HG03108 (cell line): Measurements from ENCODE around the gene PHPT1.
"Not testable (repeated sequence)": the region's sequence is repeated elsewhere in the genome, so short reads cannot be mapped to it uniquely, and the experiment has no call there.

Experiments
- ATAC-seq: cut with Tn5 transposase; IDR thresholded peaks from one replicate; pipeline ENCODE4 v1.9.1; 2021; ENCODE audit warnings: moderate library complexity; ENCODE audit not compliant: unreplicated experiment

Gene PHPT1

DNA sequence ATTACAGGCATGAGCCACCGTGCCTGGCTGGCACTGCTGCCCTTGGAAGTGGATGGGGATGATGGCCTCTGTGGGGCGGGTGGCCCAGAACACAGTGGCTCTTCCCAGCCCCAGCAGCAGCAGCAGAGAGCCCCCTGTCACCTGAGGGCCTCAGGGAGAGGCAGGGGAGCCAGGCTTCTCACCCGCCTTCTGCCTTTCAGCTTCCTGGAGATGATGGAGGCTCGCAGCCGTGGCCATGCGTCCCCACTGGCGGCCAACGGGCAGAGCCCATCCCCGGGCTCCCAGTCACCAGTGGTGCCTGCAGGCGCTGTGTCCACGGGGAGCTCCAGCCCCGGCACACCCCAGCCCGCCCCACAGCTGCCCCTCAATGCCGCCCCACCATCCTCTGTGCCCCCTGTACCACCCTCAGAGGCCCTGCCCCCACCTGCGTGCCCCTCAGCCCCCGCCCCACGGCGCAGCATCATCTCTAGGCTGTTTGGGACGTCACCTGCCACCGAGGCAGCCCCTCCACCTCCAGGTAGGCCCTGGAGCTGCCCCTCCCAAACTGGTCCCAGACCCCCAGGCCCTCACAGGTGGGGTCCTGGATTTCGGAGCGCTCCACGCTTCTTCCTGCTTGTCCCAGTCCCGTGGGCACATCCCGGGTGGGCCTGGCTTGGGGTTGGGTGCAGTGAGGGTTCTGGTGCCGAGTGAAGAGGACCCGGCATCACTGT, 11.9 kb upstream of the PHPT1 start:
- no peak for ATAC-seq

DNA sequence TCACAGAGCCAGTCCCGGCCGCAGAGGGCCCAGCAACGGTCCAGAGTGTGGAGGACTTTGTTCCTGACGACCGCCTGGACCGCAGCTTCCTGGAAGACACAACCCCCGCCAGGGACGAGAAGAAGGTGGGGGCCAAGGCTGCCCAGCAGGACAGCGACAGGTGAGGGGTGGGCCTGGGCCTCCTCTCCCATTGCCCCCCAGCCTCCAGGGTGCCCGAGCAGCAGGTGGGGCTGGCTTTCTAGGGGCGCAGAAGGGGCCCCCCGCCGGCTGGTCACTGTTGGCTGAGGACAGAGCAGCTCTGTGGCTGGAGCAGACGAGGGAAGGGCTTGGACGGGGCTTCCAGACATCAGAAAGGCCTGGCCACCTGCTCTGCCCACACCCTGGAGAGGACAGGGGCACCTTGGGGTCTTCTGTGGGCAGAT, 11.3 kb upstream of the PHPT1 start:
- ATAC-seq: not testable (repeated sequence)

DNA sequence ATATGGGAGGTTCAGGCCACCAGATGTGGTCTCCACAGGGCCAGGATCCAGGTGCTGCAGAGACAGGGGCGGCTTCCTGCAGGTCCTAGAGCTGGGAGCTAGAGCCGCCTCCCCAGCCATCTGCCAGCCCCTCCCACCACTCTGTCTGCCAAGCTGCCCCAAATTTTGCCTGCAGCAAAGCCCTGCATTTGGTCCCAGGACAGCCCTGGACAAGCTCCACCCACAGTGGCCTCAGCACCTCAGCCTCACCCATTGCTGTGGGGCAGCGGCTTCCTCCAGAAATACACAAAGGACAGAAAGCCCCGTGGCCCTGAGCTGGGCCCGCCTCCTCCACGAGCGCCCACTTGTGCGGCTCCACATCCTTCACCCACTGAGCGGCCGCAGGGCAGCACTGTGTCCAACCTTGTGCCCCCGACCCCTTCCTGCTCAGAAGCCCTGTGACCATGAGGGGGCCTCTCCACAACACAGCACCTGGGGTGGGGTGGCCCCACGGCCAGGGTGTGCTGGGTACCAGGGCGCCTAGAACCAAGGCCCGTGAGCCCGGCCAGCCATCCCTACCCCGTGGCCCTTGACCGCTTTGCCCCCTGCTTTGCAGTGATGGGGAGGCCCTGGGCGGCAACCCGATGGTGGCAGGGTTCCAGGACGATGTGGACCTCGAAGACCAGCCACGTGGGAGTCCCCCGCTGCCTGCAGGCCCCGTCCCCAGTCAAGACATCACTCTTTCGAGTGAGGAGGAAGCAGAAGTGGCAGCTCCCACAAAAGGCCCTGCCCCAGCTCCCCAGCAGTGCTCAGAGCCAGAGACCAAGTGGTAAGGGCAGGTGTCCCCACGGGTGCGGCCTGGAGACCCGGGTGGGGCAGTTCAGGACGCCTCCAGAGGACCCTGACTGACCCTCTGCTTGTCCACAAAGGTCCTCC, 10.6 kb upstream of the PHPT1 start:
- no peak for ATAC-seq

DNA sequence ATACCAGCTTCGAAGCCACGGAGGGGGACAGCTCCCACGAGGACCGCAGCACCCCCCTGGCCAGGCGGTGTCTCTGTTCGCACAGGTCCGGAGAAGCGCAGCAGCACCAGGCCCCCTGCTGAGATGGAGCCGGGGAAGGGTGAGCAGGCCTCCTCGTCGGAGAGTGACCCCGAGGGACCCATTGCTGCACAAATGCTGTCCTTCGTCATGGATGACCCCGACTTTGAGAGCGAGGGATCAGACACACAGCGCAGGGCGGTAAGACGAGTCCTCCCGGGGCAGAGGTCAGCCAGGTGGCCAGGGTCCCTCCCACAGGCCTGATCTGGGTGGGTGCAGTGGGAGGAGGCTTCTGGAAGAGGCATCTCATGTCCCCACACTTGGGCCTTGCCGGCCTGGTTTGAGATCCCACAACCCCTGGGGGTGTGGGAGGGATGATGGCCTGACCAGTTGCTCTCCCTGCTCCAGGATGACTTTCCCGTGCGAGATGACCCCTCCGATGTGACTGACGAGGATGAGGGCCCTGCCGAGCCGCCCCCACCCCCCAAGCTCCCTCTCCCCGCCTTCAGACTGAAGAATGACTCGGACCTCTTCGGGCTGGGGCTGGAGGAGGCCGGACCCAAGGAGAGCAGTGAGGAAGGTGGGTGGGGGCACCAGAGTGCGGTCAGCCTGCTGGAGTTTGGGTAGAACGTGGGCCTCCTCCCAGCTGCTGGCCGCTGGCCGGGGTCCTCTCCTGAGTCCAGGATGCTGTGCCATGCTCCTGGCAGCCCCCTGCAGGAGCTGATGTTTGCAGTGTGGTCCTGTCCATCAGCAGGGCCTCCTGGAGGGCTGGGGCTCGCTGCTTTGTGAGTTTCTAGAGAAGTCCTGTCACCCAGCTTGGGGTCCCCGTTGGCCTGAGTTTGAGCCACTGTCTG, 9.7 kb upstream of the PHPT1 start:
- no peak for ATAC-seq

DNA sequence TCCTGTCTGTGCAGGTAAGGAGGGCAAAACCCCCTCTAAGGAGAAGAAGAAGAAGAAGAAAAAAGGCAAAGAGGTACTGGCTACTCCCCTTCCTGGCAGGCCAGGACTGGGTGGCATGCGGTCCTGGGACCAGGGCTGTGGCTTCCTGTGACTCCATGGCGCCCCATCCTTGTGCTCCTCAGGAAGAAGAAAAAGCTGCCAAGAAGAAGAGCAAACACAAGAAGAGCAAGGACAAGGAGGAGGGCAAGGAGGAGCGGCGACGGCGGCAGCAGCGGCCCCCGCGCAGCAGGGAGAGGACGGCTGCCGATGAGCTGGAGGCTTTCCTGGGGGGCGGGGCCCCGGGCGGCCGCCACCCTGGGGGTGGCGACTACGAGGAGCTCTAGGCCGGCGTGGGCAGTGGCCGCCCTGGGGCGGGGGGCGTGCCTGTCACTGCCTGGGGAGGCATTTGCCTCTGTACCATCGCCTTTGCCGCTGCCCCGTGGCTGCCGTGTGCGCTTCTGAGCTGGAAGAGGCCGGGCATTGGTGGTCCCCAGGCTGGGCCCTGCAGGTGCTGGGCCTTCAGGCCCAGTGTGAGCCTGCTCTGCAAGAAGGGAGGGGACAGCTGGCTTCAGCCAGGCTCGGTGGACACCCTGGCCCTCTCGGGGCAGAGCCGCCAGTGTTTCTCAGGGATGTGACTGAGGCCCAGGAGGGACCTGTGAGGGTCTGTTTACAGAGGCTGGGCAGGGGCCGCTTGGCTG, 8.9 kb upstream of the PHPT1 start:
- no peak for ATAC-seq

DNA sequence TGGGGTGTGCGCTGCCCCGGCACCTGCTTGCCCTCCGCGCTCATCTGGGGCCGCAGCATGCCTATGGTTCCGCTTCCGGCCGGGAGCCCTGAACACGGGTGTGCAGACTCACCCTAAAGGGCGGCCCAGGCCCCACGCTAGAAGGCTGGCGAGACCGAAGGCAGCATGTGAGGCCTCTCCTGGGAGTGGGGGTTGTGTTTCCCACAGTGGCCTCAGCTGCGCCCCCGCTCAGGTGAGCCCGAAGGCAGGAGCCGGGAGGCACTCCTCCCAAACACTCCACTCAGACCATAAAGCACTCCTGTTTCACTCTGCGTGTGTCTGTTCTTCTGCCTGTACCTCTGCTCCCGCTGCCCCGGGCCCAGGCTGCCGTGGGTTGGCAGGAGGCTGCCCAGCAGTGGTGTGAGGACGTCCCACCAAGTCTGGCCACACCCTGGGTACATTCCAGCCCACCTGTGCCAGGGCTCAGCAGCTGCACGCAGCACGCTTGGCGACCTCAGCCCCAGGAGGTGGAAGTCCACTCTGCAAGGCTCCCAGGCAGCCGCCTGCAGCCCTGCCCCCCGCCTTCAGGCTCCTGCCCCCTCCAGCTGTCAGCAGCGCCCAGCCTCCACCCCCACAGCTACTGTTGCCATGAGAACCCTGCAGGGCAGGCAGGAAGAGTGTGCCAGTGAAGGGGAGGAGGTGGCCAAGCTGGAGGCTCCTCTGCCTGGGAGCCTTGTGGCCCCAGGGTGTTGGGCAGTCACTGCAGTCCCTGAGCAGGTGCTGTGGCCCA, 8.1 kb upstream of the PHPT1 start:
- ATAC-seq: no peak

DNA sequence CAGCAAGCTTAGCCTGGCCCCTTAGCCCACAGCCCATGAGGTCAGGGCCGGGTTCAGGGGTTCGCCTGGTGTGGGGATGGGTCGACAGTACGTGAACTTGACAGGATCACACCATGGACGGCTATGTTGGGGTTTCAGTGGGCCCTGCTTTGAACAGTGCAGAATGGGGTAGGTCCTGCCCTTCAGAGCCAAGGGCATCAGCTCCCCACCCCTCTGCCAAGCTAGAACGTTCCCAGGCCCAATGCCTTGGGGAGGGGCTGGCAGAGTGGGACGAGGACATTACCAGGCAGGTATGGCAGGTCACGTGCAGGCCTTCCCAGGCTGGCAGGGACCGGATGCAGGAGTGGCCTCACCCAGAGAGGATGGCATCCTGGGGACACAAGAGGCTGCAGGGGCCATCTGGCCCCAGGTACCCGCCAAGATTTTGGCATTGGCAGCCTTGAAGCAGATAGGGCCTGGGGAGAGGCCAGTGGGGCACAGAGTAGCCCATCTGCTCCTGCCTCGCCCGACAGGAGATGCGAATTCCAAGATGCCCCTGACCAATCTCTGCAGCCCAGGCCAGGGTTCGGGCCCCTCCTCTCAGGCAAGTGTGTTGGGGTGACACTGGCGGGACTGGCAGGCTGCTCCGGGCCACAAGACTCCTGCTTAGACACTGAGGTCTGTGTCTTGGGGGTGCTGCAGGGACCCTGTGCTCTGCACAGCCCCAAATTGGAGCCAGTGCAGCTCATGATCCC, 7.4 kb upstream of the PHPT1 start:
- not testable (repeated sequence) for ATAC-seq

DNA sequence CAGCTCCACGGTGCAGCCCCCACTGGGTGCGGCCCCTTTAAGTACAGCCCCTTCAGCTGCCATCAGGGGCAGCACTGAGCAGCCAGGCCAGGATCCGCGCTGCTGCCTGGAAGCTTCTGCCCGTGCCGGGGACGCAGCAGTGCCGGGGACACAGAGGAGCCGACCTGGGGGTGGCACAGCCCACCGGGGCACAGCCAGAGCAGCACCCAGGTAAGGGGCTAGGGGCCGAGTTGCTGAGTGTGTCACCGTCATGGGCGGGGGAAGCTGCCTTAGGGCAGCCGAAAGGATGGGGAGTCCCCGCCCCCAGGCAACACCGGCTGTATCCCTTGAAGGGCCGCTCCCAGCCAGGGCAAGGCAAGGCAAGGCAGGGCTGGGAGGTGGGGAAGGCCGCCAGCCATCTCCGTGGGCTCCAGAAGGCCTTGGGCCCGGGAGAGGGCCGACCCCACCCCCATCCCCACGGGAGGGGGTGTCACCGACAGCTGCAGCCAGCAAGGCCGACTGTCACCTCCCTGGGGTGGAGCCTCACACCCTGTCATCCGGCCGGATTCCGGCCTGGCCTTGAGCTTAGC, 6.7 kb upstream of the PHPT1 start, which contains the start of gene AJM1:
Gene AJM1, plus strand, starts transcription at position 99 of the 569 bp plus-strand sequence. CDS start 1,937 bp downstream, outside the sequence.
- peak; percentile 61 for ATAC-seq

DNA sequence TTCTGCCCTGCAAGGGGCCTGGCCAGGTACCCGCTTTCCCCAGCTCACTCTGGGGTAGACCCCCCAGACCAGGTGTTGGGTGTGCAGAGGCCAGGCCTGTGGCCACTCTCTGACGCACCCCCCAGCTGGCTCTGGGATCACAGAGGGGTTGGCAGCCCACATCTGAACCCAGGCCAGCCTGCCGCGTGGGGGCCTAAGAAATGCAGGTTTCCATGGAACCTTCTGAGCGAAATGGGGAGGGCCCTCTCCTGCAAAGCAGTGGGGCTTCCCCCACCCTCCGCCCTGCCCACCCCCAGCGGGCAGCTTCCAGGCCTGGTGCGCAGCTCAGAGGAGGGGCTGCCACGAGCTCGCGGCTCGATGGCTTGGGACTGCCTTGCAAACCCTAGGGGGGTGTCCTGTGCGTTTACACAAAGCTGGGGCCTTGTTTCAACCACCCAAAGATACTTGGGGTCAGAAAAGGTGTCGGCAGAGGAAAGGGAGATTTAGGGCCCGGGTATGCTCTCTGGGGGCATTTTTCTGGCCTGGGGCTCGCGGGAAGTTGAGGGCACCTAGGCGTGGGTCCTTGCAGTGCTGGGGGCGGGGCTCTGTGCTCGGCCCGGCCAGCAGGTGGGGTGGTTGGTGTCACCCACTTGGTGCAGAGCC, 5.9 kb upstream of the PHPT1 start:
- not testable (repeated sequence) for ATAC-seq

DNA sequence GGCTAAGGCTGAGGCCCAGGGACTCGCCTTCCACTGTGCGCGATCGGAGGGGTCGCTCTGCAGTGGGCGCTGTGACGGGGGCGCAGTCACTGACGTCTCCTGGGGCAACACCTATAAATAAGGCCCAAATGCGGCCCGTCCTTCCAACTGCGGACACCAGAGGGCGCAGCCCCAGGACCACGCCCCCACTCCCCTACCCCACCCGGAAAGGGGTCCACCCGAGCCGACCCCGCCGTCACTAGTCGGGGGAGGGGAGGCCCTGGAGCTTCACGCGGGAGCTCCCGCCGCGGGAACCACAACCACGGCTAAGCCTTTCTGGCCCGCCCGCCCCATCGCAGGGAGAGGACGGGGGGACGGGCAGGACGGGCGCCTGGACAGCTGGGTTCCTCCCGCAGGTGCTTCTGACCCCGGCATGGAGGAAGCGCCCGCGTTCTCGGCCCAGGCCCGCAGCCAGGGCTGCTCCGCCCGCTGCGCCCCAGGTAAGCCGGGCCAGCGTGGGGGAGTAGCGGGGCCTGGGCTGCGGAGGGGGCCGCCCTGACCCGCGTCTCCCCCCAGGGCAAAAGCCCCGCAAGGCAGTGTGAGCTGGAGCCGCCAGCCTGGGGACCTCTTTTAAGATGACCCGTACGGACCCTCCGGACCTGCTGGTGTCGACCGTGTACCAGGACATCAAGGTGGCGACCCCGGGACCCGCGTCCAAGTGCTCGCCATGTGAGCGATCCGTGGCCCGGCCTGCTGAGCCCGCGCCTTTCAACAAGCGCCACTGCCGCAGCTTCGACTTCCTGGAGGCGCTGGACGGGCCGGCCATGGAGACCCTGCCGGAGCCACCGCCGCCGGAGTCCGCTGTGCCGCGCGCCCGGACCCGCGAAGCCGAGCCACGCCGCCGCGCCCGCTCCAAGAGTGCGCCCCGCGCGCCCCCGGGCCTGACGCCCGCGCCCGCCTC, 5.1 kb upstream of the PHPT1 start:
- ATAC-seq: not testable (repeated sequence)

DNA sequence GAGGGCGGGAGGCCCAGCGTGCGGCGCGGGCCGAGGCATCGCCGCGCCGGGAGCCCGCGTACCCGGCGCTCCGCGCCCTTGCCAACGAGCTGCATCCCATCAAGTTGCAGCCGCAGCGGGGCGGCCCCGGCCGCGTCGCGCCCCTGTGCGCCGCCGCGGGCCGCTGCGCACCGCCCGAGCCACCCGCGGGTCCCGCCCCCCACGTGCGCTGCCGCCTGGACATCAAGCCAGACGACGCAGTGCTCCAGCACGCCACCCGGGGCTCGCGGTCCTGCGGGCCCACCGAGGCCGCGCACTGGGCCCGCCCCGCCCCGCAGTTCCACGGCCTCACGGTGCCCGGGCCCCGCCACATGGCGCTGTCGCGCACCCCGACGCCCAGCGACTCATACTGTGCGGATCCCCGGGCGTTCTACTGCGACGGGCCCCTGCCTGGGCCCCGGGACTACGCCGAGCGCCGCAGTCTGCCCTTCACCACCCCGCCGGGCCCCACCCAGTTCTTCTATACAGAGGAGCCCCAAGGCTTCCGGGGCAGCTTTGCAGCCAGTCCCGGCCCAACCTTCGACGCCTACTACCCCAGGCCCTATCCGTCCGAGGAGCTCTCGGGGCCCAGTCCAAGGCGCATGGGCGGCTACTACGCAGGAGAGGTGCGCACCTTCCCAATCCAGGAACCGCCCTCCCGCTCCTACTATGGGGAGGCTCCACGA, 4.3 kb upstream of the PHPT1 start:
- no peak for ATAC-seq

DNA sequence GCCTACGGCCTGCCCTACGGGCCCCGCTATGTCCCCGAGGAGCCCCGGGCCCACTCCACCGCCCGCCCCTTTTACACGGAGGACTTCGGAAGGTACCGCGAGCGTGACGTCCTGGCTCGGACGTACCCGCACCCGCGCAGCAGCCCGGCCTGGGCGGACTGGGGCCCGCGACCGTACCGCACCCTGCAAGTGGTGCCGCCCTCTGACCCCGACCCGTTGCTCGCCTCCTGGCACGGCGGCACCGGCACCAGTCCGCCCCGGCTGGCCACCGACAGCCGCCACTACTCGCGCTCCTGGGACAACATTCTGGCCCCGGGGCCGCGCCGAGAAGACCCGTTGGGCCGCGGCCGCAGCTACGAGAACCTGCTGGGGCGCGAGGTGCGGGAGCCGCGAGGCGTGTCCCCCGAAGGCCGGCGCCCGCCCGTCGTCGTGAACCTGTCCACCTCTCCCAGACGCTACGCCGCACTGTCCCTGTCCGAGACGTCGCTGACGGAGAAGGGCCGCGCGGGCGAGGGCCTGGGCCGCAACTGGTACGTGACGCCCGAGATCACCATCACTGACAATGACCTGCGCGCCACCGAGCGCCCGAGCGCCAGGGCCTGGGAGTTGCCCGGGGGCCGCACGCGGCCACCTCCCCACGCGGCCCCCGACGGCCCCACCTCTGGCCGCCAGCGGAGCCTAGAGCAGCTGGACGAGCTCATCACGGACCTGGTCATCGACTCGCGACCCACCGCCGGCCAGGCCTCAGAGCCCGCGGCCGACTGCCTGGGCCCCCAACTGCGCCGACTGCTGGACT, 3.5 kb upstream of the PHPT1 start:
- ATAC-seq: no peak

DNA sequence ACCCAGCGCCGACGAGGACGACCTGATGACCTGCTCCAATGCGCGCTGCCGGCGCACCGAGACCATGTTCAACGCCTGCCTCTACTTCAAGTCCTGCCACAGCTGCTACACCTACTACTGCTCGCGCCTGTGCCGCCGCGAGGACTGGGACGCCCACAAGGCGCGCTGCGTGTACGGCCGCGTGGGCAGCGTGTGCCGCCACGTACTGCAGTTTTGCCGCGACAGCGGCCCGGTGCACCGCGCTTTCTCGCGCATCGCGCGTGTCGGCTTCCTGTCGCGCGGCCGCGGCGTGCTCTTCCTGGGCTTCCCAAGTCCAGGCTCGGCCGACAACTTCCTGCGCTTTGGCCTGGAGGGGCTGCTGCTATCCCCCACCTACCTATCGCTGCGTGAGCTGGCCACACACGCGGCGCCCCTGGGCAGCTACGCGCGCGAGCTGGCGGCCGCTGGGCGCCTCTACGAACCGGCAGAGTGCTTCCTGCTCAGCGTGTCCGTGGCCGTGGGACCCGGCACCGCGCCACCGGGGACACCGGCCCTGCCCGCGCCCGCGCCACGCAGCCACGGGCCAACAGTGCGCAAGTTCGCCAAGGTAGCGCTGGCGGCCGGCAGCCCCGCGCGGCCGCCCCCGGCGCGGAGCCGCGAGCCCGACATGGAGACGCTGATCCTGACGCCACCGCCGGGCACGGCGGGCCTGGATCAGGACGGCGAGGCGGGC, 2.7 kb upstream of the PHPT1 start:
- ATAC-seq: no peak

DNA sequence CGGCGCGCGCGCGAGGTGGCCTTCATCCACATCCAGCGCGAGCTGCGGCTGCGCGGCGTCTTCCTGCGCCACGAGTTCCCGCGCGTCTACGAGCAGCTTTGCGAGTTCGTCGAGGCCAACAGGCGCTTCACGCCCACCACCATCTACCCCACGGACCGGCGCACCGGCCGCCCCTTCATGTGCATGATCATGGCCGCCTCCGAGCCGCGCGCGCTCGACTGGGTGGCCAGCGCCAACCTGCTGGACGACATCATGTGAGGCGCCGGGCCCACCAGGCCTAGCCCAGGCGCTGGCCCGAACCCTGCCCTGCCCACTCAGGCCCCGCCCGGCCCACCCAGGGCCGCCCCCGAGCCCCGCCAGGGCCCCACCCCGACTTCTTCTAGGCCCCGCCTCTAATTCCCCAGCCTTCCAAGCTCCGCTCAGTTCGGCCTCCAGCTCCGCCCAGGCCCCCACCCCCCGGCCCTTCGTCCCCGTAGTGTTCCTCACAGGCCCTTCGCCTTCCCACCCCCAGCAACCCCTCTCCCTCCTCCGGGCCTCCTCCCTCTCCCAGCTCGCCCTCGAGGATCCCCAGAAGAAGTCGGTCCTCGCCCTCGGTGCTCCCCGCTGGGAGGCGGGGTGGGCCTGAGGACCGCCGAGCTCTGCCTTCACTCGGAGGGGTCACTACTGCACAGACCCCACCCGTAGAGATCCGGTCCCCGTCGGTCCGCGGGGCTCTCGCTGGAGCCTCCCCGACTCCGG, 2.0 kb upstream of the PHPT1 start:
- no peak for ATAC-seq
